Glutamatergic neuron (in vitro differentiated cells): ENCODE results near the gene MEIS3. TPM values are rescaled to one million over a fixed set of nuclear protein-coding genes. Genes with fewer than 3 reads are reported as not detected.
A peak's percentile ranks its signal among the peaks of the same experiment; 100 is the strongest.
"Not testable (repeated sequence)": the region's sequence is repeated elsewhere in the genome, so short reads cannot be mapped to it uniquely, and the experiment has no call there.

ENCODE experiments used
- DNase-seq: peaks from one replicate; pipeline ENCODE4 v3.0.0; 2022
- H3K27ac Mint-ChIP-seq: one replicate; pipeline ENCODE4 v1.8.0; 2020; ENCODE audit warnings: mild to moderate bottlenecking, mixed read lengths, inconsistent platforms; ENCODE audit not compliant: unreplicated experiment
- H3K27me3 Mint-ChIP-seq: one replicate; pipeline ENCODE4 v1.8.0; 2020; ENCODE audit warnings: mild to moderate bottlenecking, moderate library complexity, mixed read lengths, inconsistent platforms; ENCODE audit not compliant: unreplicated experiment
- H3K36me3 Mint-ChIP-seq: one replicate; pipeline ENCODE4 v1.8.0; 2020; ENCODE audit warnings: mild to moderate bottlenecking, mixed read lengths, inconsistent platforms; ENCODE audit not compliant: unreplicated experiment
- H3K4me1 Mint-ChIP-seq: one replicate; pipeline ENCODE4 v1.8.0; 2020; ENCODE audit warnings: mild to moderate bottlenecking, low read depth, mixed read lengths, inconsistent platforms; ENCODE audit not compliant: unreplicated experiment
- H3K4me3 Mint-ChIP-seq: one replicate; pipeline ENCODE4 v1.8.0; 2020; ENCODE audit warnings: mild to moderate bottlenecking, mixed read lengths, inconsistent platforms; ENCODE audit not compliant: unreplicated experiment
- H3K9me3 Mint-ChIP-seq: one replicate; pipeline ENCODE4 v1.8.0; 2020; ENCODE audit warnings: mild to moderate bottlenecking, moderate library complexity, mixed read lengths, inconsistent platforms; ENCODE audit not compliant: unreplicated experiment
- total RNA-seq: library from RNA; stranded (reverse); fragmentation: NEBNext Ultra II Directional; extraction: Animal tissue kit (Norgen Biotek cat#: 25700); gene quantifications from one replicate; pipeline ENCODE4 v1.2.1, GENCODE V29; 2021; ENCODE audit not compliant: unreplicated experiment
- TF ChIP-seq, protein P1 (sequence below): fragments of 200-600 bp; sonication (generic); IDR thresholded peaks from one replicate; pipeline ENCODE4 v1.5.0; 2021; ENCODE audit not compliant: partially characterized antibody, unreplicated experiment

MEIS3 gene
- total RNA-seq, 1 donor from 2014 or later = 255 TPM

DNA sequence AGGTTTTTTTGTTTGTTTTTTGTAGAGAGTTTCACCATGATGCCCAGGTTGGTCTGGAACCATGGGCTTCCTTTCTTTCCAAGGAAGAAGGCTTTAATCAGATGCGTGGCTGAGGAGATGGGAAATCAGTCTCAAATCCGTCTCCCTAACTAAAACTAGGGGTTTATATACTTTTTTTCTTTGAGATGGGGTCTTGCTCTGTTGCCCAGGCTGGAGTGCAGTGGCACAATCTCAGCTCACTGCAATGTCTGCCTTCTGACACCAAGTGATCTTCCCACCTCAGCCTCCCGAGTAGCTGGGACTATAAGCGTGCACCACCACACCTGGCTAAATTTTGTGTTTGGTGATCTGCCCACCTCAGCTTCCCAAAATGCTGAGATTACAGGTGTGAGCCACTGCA, 34.8 kb downstream of the MEIS3 start:
- not testable (repeated sequence) for H3K27me3 Mint-ChIP-seq, H3K27ac Mint-ChIP-seq, H3K4me1 Mint-ChIP-seq, H3K36me3 Mint-ChIP-seq, DNase-seq, H3K4me3 Mint-ChIP-seq, H3K9me3 Mint-ChIP-seq

DNA sequence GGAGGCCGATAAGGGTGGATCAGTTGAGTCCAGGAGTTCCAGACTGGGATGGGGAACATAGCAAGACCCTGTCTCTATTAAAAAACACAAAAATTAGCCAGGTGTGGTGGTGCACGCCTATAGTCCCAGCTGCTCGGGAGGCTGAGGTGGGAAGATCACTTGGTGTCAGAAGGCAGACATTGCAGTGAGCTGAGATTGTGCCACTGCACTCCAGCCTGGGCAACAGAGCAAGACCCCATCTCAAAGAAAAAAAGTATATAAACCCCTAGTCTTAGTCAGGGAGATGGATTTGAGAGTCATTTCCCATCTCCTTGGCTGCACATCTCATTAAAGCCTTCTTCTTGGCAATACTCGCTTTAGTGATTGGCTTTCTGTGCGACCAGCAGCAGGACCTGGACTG, 35.4 kb downstream of the MEIS3 start:
- peaks cover 11% of the 10 kb centered on the region for H3K27me3 Mint-ChIP-seq
- not testable (repeated sequence) for H3K27ac Mint-ChIP-seq, H3K36me3 Mint-ChIP-seq, H3K4me3 Mint-ChIP-seq, DNase-seq, H3K9me3 Mint-ChIP-seq
- H3K4me1 Mint-ChIP-seq = peaks cover 12% of the 10 kb centered on the region

DNA sequence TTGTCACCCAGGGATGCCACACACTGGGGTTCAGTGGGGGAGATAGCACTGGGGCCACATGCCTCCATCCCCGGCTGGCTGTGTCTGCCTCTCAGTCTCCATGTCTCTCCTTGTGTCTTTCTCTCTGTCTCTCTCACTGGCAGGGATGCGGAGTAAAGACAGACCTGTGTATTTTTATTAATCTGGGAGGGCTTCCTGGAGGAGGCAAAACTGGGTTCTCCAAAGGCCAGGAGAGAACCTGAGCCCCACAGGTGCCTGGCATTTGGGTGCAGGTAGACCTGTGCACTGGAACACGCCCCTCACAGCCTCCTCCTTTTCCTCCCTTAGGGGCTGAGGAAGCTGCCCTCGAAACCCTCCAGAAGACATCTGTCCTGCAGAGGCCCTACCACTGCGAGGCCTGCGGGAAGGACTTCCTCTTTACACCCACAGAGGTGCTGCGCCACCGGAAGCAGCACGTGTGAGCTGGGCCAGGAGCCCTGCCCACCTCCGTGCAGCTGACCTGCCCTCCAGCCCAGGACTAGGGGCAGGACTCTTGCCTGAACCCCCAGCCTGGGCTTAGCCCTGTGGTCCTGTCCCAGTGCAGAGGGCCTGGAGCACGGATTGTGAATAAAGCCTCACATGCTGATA, 37.6 kb downstream of the MEIS3 start:
- no peak for DNase-seq
- peaks cover 8% of the 10 kb centered on the region for H3K9me3 Mint-ChIP-seq
- peaks cover 15% of the 10 kb centered on the region for H3K4me1 Mint-ChIP-seq
- H3K27me3 Mint-ChIP-seq = peaks cover 14% of the 10 kb centered on the region
- TF ChIP-seq, protein P1, sequence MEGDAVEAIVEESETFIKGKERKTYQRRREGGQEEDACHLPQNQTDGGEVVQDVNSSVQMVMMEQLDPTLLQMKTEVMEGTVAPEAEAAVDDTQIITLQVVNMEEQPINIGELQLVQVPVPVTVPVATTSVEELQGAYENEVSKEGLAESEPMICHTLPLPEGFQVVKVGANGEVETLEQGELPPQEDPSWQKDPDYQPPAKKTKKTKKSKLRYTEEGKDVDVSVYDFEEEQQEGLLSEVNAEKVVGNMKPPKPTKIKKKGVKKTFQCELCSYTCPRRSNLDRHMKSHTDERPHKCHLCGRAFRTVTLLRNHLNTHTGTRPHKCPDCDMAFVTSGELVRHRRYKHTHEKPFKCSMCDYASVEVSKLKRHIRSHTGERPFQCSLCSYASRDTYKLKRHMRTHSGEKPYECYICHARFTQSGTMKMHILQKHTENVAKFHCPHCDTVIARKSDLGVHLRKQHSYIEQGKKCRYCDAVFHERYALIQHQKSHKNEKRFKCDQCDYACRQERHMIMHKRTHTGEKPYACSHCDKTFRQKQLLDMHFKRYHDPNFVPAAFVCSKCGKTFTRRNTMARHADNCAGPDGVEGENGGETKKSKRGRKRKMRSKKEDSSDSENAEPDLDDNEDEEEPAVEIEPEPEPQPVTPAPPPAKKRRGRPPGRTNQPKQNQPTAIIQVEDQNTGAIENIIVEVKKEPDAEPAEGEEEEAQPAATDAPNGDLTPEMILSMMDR = no peak
- H3K27ac Mint-ChIP-seq = peak overlapping the region; percentile 78
- H3K4me3 Mint-ChIP-seq = no peak overlapping the region
- H3K36me3 Mint-ChIP-seq = peaks cover 4% of the 10 kb centered on the region

DNA sequence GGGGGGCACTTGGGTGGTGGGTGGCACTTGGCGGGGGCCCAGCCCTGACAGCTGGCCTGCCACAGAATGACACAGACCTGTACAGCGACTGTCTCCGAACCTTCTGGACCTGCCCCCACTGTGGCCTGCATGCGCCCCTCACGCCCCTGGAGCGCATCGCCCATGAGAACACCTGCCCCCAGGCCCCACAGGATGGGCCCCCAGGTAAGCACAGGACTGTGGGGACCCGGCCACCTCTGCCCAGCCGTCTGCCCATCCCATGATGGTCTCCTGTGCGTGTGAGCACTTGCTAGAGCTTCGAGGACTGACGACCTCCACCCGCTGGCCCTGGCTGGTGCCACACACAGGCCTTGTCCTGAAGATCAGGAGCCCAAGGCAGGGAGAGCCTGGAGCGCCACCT, 38.2 kb downstream of the MEIS3 start:
- peaks cover 8% of the 10 kb centered on the region for H3K9me3 Mint-ChIP-seq
- peaks cover 14% of the 10 kb centered on the region for H3K27me3 Mint-ChIP-seq
- peaks cover 4% of the 10 kb centered on the region for H3K36me3 Mint-ChIP-seq
- TF ChIP-seq, protein P1 = no peak
- H3K4me3 Mint-ChIP-seq = no peak overlapping the region
- peaks cover 15% of the 10 kb centered on the region for H3K4me1 Mint-ChIP-seq
- no peak overlapping the region for H3K27ac Mint-ChIP-seq
- no peak for DNase-seq

DNA sequence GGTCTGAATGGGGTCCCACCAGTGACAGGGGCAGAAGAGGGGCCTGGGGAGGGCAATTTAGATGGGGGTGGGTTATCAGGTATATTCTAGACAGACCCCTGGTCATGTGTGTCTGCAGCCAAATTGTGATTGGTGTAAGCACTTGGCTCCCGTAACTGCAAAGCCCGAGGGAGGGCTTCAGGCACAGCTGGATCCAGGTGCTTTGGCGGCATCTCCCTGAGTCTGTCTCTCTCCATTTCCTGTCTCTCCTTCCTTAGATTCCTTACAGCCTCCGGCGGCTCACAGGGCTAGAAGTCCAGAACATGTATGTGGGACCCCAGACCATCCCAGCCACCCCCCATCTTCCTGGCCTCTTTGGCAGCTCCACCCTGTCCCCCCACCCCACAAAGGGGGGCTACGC, 38.8 kb downstream of the MEIS3 start:
- H3K9me3 Mint-ChIP-seq = peaks cover 10% of the 10 kb centered on the region
- peaks cover 15% of the 10 kb centered on the region for H3K4me1 Mint-ChIP-seq
- no peak overlapping the region for H3K27ac Mint-ChIP-seq
- no peak for DNase-seq
- peaks cover 10% of the 10 kb centered on the region for H3K27me3 Mint-ChIP-seq
- peaks cover 4% of the 10 kb centered on the region for H3K36me3 Mint-ChIP-seq
- TF ChIP-seq, protein P1 = no peak
- H3K4me3 Mint-ChIP-seq = no peak overlapping the region

DNA sequence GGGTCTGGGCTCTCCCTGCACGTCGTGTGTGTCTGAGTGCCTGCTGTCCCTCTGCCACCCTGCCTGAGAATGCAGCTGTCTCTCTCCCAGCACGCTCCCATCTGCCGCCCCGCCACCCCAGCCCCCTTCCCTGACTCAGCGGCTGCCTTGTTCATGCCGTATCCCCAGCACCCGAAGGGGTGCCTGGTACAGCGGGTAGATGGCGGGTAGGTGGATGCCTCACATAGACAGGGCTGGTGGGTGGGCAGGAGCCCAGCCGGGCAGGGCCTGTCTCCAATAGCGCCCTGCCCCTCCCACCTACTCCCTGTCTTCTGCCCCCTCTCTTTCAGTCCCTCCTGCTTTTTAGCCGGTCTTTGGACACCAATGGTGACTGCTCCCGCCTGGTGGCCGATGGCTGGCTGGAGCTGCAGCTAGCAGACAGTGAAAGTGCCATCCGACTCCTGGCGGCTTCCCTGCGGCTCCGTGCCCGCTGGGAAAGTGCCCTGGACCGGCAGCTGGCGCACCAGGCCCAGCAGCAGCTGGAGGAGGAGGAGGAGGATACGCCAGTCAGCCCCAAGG, 39.9 kb downstream of the MEIS3 start:
- H3K36me3 Mint-ChIP-seq = peaks cover 4% of the 10 kb centered on the region
- H3K4me1 Mint-ChIP-seq = peaks cover 15% of the 10 kb centered on the region

More for the DNA sequence above, 39.9 kb downstream of the MEIS3 start:
- no peak overlapping the region for H3K4me3 Mint-ChIP-seq
- TF ChIP-seq, protein P1 = no peak
- peaks cover 11% of the 10 kb centered on the region for H3K27me3 Mint-ChIP-seq
- peak; percentile 46 for DNase-seq
- H3K27ac Mint-ChIP-seq = peak overlapping the region; percentile 93
- peaks cover 10% of the 10 kb centered on the region for H3K9me3 Mint-ChIP-seq
